Urothelium cell line (cell line): ENCODE data around the gene OPCML.
A peak's percentile ranks its signal among the peaks of the same experiment; 100 is the strongest.

Experiments
- DNase-seq: peaks from one replicate; pipeline ENCODE4 v3.0.0; 2011; ENCODE audit warnings: low spot score, mixed read lengths
- FAIRE-seq: peaks from 2 replicates; lab custom pipeline; 2011; peaks lifted over from hg19 to GRCh38; lab: Jason Lieb, UNC

The OPCML gene

DNA sequence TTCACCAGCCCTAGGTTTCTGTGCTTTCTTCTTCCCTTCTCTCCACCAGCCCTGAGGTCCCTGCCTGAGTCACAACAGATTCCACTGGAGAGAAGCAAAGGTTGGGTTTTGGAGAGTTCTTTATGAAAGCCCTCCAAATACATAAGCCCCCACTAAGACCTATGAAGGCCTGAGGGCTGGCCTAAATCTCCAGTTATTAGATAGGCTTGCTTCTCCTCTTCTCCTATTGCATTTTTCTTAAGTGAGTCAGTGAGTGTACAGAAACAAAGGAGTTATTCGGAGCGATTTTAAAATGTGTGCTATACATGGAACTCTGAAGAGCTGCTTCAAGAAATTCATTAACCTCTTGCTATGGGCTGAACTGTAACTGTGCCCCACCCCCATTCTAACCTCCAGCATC lies 1057.3 kb downstream of the OPCML start:
- FAIRE-seq = no peak
- DNase-seq = peak; percentile 12

DNA sequence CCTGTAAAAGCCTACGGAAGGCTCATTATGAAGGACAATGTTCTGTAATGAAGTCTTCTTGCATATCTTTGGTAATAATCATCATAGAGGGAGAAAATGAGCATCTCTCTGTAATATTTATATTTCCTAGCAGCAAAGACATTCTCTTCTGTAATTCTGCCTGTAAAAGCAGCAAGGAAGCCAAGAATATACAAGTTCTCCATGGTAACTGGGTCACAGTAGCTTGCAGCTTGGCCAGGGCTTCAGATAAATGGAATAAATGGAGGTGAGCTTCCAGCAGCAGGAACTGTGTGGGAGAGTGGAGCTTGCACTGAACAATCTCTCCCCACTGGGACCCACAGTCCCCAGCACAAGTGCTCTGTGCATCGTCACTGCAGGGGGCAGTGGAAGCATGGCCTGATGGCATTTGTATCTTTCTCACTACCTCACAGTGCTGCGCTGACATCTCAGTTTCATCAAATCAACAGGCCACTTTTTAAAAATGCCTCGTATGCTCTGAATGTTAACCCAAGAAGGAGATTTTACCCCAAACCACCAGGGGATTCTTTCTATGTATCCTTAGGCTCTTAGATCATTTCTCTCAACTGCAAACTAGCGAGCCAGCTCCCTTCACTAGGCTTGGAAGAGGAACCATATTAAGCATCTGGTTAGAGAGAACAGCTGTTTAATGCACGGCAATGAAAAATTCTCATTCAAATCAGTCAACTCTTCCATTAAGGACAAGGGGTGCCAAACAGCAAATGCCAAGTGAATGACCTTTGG lies 1059.7 kb downstream of the OPCML start:
- FAIRE-seq (no peak), DNase-seq (no peak)

DNA sequence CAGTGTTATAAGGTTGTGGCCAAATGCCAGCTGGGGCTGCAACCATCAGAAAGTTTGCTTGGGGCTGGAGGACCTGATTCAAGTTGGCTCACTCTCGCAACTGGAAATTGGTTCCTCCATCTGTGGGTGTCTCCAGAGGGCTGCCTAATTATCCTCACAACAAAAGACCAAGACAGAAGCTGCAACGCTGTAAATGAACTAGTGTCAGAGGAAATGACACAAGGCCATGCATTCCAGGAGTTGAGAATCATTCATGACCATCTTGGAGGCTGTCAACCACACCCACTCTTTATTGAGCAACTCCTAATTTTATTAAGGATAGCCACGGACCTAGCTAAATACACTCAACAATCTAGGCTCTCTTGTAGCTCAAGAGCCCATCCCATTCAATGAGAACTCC lies 1060.8 kb downstream of the OPCML start:
- FAIRE-seq (no peak), DNase-seq (no peak)

DNA sequence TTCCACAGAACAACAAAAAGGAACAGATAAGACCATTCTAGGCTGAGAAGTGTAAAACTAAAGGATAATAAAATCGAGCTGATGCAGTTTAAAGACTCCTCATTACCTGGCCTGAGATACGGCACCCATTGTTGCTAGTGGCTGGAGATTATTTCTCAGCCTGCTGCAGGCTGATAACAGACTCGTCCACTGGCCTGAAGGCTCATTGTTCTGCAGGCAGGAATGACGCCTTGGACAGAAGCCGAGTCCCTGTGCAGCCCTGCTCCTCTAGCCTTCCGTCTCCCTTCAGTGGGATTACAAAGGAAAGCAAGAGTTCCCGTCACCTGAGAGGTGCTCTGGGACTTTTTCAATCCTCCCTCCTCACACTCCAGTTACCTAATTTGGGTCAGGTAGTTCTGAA lies 1065.3 kb downstream of the OPCML start:
- no peak for FAIRE-seq

GRCh38 chr11:132464939-132465338 lies 1067.4 kb downstream of the OPCML start:
- DNase-seq (no peak), FAIRE-seq (no peak)

More for the DNA sequence above, 1065.3 kb downstream of the OPCML start:
- DNase-seq = no peak

DNA sequence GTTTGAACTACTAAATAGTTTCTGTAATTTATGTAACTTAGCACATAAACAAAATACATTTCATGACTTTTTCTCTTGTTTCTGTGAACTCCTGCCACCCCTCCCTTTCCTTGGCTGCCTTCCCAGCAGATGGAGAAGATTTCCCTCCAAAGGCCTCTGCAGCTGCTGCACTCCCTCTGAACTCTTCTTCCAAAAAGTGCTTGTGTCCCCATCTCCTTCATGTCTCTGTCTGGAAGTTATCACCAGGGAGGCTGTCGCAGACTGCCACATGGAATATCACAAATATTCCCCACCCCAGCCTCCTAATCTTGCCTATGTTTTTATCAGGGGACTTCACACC lies 1068.3 kb downstream of the OPCML start:
- no peak for FAIRE-seq
- DNase-seq = no peak

- FAIRE-seq (no peak), DNase-seq (no peak)
Observed at GRCh38 chr11:132463295-132464002, 1068.9 kb downstream of the OPCML start.

DNA sequence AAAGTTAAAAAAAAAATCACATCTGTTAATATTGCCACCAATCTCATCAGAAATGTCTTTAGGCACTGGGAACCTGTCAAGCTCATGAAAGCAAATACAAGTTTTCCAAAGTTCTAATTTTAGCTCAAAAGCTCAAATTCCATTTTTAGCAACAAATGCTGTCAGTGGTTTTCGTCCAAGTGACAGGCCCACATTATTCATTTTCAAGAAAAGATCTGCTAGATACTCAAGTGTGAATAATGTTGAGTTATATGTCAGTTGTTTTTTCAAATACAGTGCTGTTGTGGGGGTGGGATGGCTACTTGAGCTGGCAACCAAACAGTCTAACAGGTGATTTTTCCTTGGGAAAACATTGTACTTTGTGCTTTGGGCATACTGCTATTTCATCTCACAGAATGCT lies 1072.6 kb downstream of the OPCML start:
- no peak for FAIRE-seq
- no peak for DNase-seq

DNA sequence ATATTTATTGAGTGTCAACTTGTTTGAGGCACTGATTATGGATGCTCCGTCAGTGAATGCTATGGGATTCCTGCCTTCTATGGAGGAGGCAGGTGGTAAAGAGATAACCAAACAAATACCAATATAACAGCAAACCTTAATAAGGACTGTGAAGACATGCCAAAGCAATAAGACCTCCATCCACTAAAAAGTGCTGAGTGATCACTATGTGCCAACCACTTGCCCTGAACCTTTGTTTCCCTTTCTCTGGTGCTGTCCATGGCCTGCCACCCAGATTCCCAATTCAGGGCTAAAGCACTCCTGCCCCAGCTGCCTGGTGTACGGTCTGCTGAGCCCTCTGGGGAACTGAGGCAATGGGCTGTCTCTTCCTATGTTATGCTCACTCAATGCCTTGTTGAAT lies 1074.9 kb downstream of the OPCML start:
- no peak for FAIRE-seq
- DNase-seq = no peak

GRCh38 chr11:132456751-132457328 lies 1075.5 kb downstream of the OPCML start:
- no peak for DNase-seq
- no peak for FAIRE-seq

DNA sequence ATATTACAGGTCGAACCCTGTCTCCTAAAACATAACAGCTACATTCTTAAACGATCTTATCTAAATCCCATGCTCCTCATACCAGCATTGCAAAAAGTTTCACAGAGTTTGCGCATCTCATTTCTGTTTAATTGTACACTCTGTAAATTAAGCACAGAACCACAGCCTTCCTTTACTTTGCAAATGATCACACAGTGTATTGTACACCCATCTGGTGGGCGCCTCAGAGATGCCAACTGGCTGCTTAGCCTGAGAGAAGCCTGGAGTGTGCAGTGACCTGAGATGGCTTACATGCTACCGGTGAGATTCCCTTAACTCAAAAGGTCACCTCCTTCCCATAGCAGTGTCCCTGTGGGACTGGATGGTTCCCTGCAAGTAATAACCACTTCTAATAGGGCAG lies 1077.3 kb downstream of the OPCML start:
- DNase-seq (no peak), FAIRE-seq (no peak)

GRCh38 chr11:132453406-132453805 lies 1078.9 kb downstream of the OPCML start:
- no peak for FAIRE-seq
- peak; percentile 11 for DNase-seq

DNA sequence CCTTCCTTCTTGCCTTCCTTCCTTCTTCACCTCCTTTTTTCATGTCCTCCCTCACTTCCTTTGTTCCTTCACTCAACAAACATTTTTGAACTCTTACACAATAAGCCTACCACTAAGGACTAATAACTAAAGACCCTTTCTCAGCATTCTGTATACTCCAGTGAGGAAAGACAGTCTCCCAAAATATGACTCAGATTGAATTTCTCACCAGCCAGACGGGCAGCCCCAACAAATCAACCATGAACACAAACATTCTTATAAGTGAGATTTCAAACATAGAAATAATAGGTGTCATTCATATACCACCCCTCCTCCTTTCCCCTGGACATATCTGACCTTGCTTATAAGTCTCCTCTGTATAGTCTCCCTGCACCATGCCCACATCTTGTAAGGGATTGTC lies 1079.7 kb downstream of the OPCML start:
- no peak for FAIRE-seq
- no peak for DNase-seq

DNA sequence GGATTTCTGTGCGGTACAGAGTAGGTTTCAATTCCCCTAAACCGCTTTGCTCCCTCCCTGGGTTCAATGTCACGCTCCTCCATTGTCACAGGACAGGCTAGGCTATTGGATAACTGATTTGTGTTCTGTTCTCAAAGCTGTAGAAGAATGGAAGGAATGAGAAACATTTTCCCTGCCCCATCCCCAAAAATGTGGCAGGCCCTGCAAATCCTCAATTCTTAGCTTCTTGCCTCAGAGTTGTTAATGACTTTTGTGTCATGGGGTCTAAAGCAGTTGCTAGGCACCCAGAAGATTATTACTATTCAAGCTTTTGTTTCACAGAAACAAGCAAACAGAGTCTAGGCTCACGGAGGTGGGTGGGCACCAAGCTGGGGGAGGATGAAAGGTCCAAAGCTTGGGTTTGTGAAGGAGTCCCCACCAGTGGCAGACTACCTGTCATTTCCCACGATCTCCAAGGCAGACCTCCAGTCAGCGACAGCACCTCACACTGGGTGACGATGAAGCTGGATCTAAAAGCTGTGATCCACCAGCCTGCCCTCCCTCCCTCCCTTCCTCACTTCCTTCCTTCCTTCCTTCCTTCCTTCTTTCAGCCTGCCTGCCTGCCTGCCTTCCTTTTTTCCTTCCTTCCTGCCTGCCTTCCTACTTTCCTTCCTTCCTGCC lies 1080.2 kb downstream of the OPCML start:
- FAIRE-seq (no peak), DNase-seq (no peak)

DNA sequence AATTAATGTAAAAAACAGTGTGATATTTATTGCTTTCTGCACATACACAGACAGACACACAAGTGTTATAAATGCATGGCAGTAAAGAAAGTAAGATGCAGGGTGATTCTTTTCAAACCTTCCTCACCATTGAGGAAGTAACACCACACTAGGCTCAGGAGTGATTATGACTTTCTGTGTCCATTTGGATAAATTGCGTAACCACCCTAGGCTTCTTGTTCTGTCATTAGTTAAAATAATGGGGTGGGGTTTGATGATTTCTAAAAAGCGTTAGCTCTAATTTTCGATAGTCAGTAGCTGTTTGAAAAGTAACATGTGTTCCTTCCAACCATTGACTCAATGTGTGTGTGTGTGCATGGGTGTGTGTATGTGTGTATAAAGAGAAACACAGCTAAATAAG lies 1081.7 kb downstream of the OPCML start:
- DNase-seq (no peak), FAIRE-seq (no peak)

DNA sequence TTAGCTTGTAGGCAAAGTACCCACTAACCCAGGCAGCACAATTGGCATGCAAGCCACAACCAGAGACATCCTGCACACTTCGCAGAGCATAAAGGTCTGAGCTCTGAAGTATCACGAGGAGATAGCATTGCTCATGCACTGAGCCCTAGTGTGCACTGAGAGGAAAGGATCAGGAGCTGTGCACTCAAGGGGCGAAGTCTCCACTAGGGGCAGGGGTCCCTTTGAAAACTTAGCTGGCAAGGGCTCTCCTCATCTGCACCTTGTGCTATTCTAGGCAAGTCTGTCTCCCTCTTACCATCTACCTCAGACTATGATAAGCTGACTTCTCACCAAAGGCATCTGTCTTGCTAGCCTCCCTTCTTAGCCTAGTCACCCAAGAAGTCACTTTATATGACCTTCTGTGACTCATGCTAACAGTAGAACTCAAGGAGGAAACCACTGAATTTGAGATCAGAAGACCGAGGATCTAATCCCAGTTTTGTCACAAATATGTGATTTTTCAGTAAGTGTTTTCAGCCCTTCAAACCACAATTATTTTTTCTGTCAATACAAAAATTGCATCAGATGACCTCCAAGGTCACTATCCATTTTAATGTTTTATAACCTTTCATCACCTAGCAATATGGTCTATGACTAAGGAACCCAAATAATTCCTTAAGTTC lies 1083.8 kb downstream of the OPCML start:
- FAIRE-seq (no peak), DNase-seq (peak; percentile 60)

DNA sequence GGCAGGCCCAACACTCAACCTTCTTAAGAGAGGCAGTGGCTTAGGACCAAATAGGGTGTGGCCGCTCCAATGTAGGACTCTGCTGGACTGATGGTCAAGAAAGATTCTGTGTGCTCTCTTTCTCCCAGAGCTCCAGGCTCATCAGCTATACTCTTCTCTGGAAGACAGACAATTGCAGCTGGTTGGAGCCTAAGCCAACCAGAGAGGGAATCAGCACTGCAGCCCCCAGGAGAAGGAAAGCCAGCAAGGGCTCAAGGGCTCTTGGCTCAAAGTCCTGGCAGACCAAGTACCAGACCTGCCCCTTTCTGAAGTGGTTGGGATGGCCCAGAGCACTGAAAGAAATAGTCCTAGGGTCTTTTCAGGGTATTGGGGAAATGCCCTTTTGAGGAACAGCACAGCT lies 1084.5 kb downstream of the OPCML start:
- DNase-seq (no peak), FAIRE-seq (no peak)

- no peak for FAIRE-seq
- peak; percentile 35 for DNase-seq
Observed at GRCh38 chr11:132445859-132446291, 1086.4 kb downstream of the OPCML start.

DNA sequence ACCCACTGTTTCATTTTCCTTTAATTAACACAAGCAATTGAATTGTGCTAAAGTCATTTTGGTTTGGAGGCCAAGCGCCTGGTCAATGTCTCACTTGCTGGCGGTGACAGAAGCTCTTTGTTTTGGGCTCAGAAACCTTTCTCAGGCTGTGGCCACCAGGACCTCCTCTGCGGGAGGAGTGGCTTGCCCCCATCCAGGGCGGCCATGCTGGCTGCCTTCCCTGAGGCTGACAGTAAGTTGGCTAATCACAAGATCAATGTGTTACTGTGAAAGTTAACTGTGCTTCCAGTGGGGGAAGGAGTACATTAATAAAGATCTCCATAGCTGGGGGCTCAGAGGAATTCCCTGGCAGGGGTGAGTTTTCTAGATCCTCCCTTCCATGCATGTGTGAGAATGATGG lies 1087.4 kb downstream of the OPCML start:
- FAIRE-seq (no peak), DNase-seq (no peak)

DNA sequence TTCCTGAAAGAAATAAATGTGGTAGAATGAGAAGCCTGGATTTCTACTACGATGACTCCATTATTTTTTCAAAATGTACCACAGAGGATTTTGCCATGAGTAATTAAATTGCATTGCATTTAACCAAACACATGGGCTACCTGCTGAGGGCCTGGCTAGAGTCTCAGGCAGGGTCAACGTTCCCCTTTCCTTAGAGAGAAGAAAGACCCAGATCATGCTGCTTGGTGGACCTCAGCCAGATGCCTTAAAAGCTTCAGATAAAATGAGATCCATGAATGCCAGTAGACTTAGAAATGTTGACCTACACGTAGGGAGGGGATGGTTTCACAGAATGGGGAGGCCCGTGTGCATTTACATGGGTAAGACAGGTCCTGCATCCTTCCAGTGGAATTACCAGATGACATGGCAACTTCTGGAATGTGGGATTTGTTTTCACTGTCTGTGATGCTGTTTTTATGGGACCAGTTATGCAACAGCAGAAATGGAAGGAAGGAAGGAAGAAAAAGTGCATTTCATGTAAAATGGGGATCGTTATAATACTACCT lies 1092.5 kb downstream of the OPCML start:
- FAIRE-seq (no peak), DNase-seq (no peak)

DNA sequence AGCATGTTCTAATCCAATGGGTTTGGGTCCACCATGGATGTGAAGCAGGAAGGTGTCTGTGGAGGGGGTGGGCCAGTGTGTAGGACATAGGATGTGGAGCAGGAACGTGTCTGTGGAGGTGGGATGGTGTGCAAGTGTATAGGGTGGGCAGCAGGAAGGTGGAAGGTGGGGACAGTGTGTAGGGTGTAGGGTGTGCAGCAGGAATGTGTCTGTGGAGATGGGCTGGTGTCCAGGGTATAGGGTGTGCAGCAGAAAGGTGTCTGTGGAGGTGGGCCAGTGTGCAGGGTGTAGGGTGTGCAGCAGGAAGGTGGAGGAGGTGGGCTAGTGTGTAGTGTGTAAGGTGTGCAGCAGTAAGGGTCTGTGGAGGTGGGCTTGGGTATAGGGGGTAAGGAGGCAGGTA lies 1093.9 kb downstream of the OPCML start:
- FAIRE-seq (no peak), DNase-seq (no peak)
